Measurements from ENCODE around the gene PDE2A. TPM values are rescaled to one million over a fixed set of nuclear protein-coding genes. Genes with fewer than 3 reads are reported as not detected.

Gene PDE2A
- total RNA-seq, 1 experiment from 2014 or later = 0.74 TPM

- TF ChIP-seq TCF7L2 (IDR thresholded peaks at IDR 0.05; ENCODE audit: low read depth, low read length) = no peak
- TF ChIP-seq, protein P1, sequence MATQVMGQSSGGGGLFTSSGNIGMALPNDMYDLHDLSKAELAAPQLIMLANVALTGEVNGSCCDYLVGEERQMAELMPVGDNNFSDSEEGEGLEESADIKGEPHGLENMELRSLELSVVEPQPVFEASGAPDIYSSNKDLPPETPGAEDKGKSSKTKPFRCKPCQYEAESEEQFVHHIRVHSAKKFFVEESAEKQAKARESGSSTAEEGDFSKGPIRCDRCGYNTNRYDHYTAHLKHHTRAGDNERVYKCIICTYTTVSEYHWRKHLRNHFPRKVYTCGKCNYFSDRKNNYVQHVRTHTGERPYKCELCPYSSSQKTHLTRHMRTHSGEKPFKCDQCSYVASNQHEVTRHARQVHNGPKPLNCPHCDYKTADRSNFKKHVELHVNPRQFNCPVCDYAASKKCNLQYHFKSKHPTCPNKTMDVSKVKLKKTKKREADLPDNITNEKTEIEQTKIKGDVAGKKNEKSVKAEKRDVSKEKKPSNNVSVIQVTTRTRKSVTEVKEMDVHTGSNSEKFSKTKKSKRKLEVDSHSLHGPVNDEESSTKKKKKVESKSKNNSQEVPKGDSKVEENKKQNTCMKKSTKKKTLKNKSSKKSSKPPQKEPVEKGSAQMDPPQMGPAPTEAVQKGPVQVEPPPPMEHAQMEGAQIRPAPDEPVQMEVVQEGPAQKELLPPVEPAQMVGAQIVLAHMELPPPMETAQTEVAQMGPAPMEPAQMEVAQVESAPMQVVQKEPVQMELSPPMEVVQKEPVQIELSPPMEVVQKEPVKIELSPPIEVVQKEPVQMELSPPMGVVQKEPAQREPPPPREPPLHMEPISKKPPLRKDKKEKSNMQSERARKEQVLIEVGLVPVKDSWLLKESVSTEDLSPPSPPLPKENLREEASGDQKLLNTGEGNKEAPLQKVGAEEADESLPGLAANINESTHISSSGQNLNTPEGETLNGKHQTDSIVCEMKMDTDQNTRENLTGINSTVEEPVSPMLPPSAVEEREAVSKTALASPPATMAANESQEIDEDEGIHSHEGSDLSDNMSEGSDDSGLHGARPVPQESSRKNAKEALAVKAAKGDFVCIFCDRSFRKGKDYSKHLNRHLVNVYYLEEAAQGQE (IDR thresholded peaks at IDR 0.05; ENCODE audit: insufficient read depth in 1 of 2, low read depth in 2 of 2, low read length in 1 of 2) = no peak
- no peak for TF ChIP-seq SIN3A (IDR thresholded peaks at IDR 0.05; ENCODE audit: borderline replicate concordance, insufficient read depth, low read depth, low read length)
- no peak for TF ChIP-seq CTCF (IDR thresholded peaks at IDR 0.05)
- Histone ChIP-seq H3K36me3 (ENCODE audit: control insufficient read depth, insufficient read depth, low read length) (no peaks in the 10 kb centered on the region), H3K27me3 (ENCODE audit: control insufficient read depth, insufficient read depth, low read length) (peaks cover 13% of the 10 kb centered on the region), H3K27ac (ENCODE audit: low read length) (no peak overlapping the region), H3K4me3 (ENCODE audit: low read depth in 2 of 2, low read length in 2 of 2) (peak overlapping the region in 1 of 2 experiments; percentile 39; a peak in 3 of 4 replicates), H3K4me1 (ENCODE audit: control insufficient read depth, insufficient read depth, low read length) (peaks cover 6% of the 10 kb centered on the region; the same call in 1 of the 2 replicates), H3K9me3 (ENCODE audit: control insufficient read depth, insufficient read depth, low read depth, low read length) (no peaks in the 10 kb centered on the region)
- ATAC-seq = no peak
- ChIA-PET POLR2A (no interaction called here), CTCF (interaction anchor here (0.6 to 2.1 kb wide), 2 partner anchors 26 to 42 kb away, joined by 4 to 11 read pairs; no protein-coding TSS in a partner anchor)
- BruUV-seq (replicated peaks) = no TSS peak
- no peak for DNase-seq (ENCODE audit: low read depth, low spot score)
- in situ Hi-C loops (cut with HindIII; ENCODE audit: low pct_unique_long_range_greater_than_20kb, low sequenced_read_pairs) (no loop called here), intact Hi-C loops (cut with micrococcal nuclease; ENCODE audit: unreplicated experiment) (loop anchor here (2.0 to 10.0 kb wide), 3 partner anchors 43 to 167 kb away; no protein-coding TSS in a partner anchor)
Observed at GRCh38 chr11:72641522-72642042, 32.6 kb downstream of the PDE2A start.

DNA sequence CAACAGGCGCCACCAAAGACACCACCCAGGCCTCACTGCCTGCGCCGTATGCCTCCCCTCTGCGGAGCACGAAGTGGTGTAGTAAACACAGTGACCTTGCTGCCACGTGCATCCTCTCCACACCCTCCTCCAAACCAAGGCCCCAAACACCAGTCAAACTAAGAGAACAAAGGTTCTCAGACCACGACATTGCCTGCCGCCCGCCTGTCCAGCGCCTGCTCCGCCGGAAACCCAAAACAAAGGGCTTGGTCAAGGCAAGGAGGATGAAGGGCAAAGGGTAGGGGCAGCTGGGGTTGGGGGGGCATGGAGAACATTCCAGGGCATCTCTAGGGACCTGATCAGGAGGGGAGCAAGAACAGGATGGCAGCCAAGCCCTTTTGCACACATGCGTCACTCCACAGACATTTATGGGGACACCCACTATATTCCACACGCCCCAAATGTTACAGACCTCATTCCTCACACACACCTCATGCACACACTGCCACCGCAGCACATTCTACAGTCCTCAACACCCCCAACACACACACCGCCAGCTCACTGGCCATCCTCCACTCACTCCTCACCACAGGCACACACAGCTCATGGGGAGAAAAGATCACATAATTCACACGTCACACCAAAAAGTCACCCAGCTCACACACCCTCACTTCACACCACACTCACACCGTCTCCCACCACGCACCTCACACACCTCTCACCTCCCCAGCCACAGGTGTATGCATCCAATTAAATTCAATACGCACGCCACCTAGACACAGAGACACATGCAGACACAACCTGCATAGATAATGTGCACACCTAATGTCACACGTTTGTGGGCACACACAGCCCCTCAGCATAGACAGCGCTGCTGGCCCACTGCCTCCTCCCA lies 34.5 kb downstream of the PDE2A start:
- CTCF ChIA-PET = no interaction called here
- intact Hi-C loops (cut with micrococcal nuclease; ENCODE audit: unreplicated experiment) = loop anchor here (10.0 kb wide), 1 partner anchor 165 kb away; no protein-coding TSS in a partner anchor
- DNase-seq (ENCODE audit: low read depth, low spot score) = no peak
- TF ChIP-seq, protein P1 (IDR thresholded peaks at IDR 0.05; ENCODE audit: insufficient read depth in 1 of 2, low read depth in 2 of 2, low read length in 1 of 2) = no peak
- TF ChIP-seq CTCF (IDR thresholded peaks at IDR 0.05) (no peak), POLR2AphosphoS5 (IDR thresholded peaks at IDR 0.05; ENCODE audit: low read depth, low read length) (no peak), SIN3A (IDR thresholded peaks at IDR 0.05; ENCODE audit: borderline replicate concordance, insufficient read depth, low read depth, low read length) (no peak), TCF7L2 (IDR thresholded peaks at IDR 0.05; ENCODE audit: low read depth, low read length) (no peak)
- H3K36me3 ChIP-seq (ENCODE audit: control insufficient read depth, insufficient read depth, low read length) = no peaks in the 10 kb centered on the region
- peaks cover 6% of the 10 kb centered on the region; the same call in 1 of the 2 replicates for H3K4me1 ChIP-seq (ENCODE audit: control insufficient read depth, insufficient read depth, low read length)
- POLR2A ChIA-PET = no interaction called here
- in situ Hi-C loops (cut with HindIII; ENCODE audit: low pct_unique_long_range_greater_than_20kb, low sequenced_read_pairs) = no loop called here
- BruUV-seq (replicated peaks) = no TSS peak
- H3K9me3 ChIP-seq (ENCODE audit: control insufficient read depth, insufficient read depth, low read depth, low read length) = no peaks in the 10 kb centered on the region
- H3K4me3 ChIP-seq (ENCODE audit: low read depth in 2 of 2, low read length in 2 of 2) = no peak overlapping the region
- peaks cover 13% of the 10 kb centered on the region for H3K27me3 ChIP-seq (ENCODE audit: control insufficient read depth, insufficient read depth, low read length)
- ATAC-seq = no peak
- H3K27ac ChIP-seq (ENCODE audit: low read length) = no peak overlapping the region

Data from Panc1 (cell line).